Activated naive CD4-positive, alpha-beta T cell (primary cell): ENCODE measurements around the gene LRRC74B.

Experiments used
- DNase-seq, 4 experiments: peaks; one replicate each; lab custom pipeline; 2025; lab: John Stamatoyannopoulos, UW

Gene LRRC74B

GRCh38 chr22:21104126-21104691 lies 58.5 kb downstream of the LRRC74B start:
- no peak for DNase-seq

GRCh38 chr22:21105294-21105693 lies 59.5 kb downstream of the LRRC74B start:
- no peak for DNase-seq

GRCh38 chr22:21106000-21106399 lies 60.3 kb downstream of the LRRC74B start:
- no peak for DNase-seq

- no peak for DNase-seq
These were observed 62.8 kb downstream of the LRRC74B start for GRCh38 chr22:21108379-21109115.
